ENCODE data around the gene PRPF19.
"Not testable (repeated sequence)": the region's sequence is repeated elsewhere in the genome, so short reads cannot be mapped to it uniquely, and the experiment has no call there.

The PRPF19 gene

GRCh38 chr11:60922906-60923305 is 16.5 kb upstream of the PRPF19 start:
- no peak for DNase-seq

GRCh38 chr11:60921777-60922335 is 15.5 kb upstream of the PRPF19 start:
- DNase-seq, result no peak

DNA sequence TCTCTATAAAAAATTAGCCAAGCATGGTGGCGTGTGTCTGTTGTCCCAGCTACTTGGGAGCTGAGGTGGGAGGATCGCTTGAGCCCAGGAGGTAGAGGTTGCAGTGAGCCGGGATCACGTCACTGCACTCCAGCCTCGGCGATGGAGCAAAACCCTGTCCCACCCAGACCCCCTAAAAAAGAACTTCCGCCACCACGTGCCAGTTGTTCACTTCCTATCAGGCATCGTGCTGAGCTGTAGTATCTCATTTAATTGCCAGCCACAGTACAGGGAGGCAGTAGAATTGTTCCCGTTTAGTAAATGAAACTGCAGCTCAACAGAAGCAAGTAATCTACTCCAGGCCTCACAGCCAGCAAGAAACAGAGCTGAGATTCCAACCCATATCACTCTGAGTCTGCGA is 14.9 kb upstream of the PRPF19 start:
- no peak for DNase-seq

GRCh38 chr11:60919956-60920355 is 13.6 kb upstream of the PRPF19 start:
- DNase-seq, result peak; percentile 25

- DNase-seq, result no peak
Measured at GRCh38 chr11:60919320-60919719, 12.9 kb upstream of the PRPF19 start.

DNA sequence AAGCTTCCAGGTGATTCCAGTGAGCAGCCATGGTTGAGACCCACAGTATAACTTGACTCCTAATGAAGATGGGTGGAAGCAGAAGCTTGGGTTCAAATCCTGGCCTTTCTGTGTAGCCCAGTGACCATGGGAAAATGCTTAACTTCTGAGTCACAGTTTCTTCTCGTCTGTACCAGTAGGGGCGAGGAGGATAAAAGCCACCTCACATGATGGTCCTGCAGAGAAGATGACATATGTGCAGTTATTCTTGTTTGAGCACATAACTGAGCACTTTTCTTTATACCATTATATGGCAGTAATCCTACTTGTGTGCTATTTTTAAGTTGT is 12.5 kb upstream of the PRPF19 start:
- DNase-seq, result no peak

DNA sequence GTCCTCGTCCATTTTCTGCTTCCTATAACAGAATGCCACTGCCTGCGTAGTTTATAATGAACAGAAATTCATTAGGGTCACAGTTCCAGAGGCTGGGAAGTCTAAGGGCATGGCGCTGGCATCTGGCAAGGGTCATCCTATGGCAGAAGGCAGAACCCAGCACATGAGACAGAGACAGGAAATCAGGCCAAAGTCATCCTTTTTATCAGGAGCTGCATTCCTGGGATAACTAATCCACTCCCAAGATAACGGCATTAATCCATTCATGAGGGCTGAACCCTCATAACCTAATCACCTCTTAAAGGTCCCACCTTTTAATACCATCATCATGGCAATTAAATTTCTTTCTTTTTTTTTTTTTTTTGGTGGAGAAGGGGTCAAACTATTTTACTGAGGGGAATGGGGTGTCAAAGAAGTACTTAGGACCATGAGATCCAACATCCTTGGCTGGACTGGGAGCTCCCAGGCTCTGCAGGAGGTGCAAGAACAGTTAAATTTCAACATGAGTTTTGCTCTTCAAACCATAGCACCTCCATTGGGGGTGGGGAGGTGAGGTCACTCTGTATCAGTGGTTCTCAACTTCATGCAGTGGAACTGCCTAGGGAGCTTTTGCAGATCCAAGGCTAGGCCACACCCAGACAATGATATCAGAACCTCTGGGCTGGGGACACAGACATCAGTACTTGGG is 12.0 kb upstream of the PRPF19 start:
- DNase-seq, result no peak

DNA sequence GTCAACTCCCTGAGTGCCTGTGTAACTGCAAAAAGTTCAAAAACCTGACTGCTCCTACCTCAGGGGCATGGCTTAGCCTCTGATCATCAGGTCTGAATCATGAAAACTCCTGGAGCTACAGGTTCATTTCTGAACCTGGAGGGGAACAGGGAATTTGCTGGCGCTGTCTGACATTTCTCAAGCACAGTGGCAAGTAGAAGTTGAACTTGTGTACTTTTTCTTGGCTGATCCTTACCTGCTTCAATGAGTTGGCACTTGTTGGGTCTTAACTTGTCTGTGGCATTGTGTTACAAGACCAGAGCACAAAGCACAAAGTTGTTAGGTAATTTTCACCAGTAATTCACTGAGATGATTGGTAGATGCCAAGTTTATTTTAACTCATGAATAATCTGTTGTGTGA is 10.9 kb upstream of the PRPF19 start:
- no peak for DNase-seq

DNA sequence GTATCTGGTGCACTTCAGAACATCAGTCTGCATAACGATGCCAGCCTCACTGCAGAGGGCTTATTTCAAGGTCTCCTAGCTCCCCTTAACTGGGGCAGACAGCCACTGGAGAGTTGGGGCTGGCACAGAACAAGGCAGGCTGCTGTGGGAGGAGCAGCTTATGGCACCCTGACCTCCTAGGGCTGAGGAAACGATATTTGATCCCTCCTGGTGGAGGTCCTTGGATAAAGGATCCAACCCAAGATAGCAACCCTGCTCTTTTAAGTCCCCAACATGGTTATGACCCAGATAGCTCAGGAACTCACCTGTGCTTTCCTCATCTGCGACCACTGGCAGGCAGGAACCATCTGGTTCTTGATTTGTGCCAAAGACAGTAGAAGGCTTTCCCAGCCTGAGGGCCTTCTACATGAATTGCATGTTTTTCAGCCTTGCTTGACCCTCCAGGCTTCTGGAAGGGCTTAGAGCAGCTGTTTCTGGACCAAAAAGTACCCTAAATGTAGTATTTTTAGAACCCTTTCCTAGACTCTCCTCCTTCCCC is 10.4 kb upstream of the PRPF19 start:
- DNase-seq, result no peak

DNA sequence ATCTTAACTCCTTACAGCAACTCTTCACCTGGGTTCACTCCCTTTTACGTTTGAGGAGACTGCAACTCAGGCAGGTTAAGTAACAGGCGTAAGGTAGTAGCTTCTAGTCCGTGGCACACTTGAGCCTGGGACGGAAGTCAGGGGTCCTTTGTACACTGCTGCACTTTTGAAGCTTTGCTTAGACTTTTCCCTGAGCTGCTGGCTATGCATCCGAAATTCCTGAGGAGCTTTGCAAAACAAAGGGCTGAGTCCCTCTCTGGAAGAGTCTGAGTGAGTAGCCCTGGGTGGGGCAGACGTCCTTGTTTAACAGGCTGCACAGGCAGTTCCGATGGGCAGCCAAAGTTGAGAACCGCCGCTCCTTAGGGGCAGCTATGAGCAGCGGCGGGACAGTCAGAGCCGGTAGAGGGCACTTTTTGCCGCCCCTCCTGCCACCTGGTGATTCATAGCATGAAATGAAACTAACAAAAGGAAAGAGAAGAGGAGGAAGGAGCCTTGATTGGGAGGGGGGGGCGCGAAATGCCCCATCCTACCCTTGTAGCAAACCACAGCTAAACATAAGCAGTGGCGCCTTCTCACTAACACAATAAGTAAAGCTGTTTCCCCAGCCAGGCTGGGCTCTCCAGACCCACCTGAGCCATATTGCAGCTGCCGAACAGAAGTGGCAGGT is 9.0 kb upstream of the PRPF19 start:
- peak; percentile 59 for DNase-seq

GRCh38 chr11:60914633-60915247 is 8.4 kb upstream of the PRPF19 start:
- no peak for DNase-seq

DNA sequence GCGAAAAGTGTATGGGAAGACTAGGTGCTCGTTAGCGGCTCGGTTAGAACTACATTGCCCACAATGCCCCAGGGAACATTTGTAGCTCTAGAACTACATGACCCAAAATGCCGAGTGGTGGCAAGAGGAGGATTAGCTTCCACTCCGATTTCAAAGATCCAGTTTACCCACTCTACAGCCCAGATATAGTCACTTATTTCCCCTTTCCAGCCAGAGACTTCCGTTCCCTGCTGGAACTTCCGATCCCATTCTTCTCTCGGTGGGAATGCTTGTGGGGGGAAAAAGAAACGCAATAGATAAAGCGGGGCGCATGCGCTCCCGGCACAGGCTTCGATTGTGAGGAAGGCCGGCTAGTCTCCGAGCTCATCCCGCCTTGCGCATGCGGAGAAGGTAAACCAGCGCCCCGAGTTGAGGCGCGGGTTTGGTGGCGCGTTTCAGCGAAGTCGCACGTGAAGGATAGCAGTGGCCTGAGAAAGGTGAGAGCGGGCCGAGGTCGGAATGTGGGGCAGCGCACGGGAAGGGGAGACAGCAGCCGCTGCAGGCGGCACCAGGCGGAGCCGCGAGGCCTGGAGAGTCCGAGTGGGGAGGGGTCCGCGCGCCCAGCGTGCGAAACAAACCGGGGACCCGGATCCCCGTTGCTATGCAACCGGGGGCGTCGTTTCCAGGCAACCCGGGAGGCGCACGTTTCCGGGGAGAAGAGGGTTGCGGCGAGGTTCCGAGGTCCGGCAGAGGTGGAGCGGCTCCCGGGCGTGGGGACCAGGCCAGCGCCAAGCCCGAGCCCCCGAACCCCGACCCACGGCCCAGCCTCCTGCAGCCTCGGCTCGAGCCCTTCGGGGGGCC is 7.6 kb upstream of the PRPF19 start, which contains the start of gene TMEM109:
Gene TMEM109 (plus strand): TSS at position 366 of the 840 bp plus-strand sequence. CDS start 5,536 bp downstream, outside the sequence.
- DNase-seq, result peak; percentile 97

DNA sequence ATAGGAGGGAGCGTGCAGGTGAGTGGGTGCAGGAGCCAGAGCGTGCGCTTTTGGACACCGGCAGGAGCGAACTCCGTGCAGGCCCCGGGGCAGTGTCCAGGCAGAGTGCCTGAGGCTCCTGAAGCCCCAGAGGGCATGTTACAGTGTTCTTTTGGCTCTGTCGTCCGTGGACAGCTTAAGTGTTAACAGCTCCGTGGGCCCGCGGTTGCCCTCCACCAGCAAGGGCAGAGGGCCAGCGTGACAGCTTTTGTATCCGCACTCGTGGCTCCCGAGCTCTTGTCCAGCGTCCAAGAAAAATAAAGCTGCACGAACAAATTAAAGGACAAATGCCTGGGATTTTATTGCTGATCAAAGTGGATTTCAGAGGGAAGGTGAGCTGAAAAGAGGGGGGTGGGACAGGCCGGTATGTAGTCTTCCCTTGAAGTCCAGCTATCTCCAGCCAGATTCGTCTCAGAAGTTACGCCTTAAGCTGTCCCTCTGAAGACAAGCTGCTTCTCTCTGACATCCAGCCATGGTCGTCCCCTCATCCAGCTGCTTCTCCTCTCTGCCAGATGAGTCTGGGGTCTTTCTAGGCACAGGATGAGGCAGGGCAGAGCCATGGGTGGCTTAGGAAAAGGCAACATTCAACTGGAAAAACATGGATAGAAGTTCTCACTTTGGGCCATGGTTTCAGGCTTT is 6.6 kb upstream of the PRPF19 start:
- no peak for DNase-seq

GRCh38 chr11:60912223-60912850 is 6.0 kb upstream of the PRPF19 start:
- no peak for DNase-seq

- DNase-seq, result no peak
Measured at GRCh38 chr11:60910711-60911380, 4.5 kb upstream of the PRPF19 start.

DNA sequence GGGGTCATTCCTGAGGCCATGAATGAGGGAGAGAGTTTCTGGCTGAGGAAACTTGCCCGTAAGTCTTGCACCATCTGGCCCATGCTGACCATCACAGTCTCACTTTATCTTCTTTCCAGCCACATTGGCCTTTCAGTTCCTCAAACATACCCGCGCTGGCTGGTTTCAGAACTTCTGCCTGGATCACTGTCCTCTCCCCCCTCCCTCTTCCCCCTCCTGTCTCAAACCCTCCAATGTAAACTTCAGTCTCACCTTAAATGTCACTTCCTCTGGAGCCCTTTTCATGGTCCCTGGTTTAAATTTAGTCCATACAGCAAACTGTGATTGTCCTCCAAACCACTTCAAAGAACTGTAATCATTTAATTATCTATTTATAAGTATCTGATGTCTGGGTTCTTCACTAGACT is 3.9 kb upstream of the PRPF19 start:
- DNase-seq, result peak; percentile 23

DNA sequence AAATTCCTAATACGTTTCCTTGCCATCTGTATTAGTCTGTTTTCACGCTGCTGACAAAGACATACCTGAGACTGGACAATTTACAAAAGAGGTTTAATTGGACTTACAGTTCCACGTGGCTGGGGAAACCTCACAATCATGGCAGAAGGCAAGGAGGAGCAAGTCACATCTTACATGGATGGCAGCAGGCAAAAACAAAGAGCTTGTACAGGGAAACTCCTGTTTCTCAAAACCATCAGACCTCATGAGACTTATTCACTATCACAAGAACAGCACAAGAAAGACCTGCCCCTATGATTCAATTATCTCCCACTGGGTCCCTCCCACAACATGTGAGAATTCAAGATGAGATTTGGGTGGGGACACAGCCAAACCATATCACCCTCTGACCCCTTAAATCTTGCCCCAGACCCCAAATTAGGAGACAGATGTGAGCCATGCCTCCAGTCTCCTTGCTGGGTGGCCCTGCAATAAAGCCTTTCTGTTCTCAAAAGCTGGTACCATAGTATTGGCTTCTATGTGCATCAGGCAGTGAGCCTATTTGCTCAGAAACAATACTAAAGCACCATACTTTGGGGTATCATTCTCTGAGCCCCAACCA is 3.4 kb upstream of the PRPF19 start:
- not testable (repeated sequence) for DNase-seq

- DNase-seq, result no peak
Measured at GRCh38 chr11:60908803-60909202, 2.4 kb upstream of the PRPF19 start.

- DNase-seq, result no peak
Measured at GRCh38 chr11:60905551-60906113, 753 bp downstream of the PRPF19 start.

DNA sequence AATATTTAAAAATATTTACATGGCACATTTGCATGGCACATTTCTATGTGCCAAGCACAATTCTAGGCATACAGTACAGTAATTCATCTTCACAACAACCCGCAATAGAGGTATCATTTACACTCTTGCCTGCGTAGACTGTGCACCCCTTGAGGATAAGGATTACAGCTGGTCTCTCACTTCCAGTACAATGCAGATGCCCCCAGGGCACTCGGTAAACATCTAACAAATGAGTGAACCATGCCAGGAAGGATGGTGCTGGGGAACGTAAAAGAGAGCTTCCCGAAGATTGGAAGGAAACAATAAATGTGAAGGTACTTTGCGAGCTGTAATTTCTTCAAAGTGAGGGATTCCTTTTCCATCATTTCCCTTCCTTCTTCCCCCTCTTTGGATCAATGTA is 1.3 kb downstream of the PRPF19 start:
- DNase-seq, result no peak

Data from midbrain (tissue), 1 donor.